Measurements from ENCODE around the gene COL4A2. TPM values are rescaled to one million over a fixed set of nuclear protein-coding genes. Genes with fewer than 3 reads are reported as not detected.

Gene COL4A2
- total RNA-seq, 1 donor from 2014 or later, result 1,736 TPM

DNA sequence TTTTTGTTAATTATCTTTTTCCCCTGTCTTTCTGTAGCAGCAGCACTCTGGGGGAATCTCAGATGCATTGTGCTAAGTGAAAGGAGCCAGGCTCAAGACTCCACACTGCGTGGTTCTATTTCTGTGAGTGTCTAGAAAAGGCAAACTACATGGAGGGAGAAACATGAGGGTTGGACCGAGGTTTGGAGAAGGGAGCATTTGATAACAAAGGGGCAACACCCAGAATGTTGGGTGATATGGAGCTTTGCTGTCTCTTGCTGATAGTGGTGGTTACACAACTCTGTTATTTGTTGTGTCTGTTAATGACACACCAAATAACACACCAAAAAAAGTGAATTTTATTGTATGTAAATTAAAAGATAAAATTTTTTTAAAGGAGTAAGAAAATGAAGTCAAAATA is 107.8 kb downstream of the COL4A2 start:
- DNase-seq (ENCODE audit: low read depth), result no peak
- Histone ChIP-seq H3K27me3 (ENCODE audit: control insufficient read depth, insufficient read depth, low read length) (no peaks in the 10 kb centered on the region), H3K4me3 (ENCODE audit: low read depth, low read length) (no peak overlapping the region), H3K36me3 (ENCODE audit: control insufficient read depth, insufficient read depth, low read length) (peaks cover 1% of the 10 kb centered on the region)
- TF ChIP-seq, protein P1, sequence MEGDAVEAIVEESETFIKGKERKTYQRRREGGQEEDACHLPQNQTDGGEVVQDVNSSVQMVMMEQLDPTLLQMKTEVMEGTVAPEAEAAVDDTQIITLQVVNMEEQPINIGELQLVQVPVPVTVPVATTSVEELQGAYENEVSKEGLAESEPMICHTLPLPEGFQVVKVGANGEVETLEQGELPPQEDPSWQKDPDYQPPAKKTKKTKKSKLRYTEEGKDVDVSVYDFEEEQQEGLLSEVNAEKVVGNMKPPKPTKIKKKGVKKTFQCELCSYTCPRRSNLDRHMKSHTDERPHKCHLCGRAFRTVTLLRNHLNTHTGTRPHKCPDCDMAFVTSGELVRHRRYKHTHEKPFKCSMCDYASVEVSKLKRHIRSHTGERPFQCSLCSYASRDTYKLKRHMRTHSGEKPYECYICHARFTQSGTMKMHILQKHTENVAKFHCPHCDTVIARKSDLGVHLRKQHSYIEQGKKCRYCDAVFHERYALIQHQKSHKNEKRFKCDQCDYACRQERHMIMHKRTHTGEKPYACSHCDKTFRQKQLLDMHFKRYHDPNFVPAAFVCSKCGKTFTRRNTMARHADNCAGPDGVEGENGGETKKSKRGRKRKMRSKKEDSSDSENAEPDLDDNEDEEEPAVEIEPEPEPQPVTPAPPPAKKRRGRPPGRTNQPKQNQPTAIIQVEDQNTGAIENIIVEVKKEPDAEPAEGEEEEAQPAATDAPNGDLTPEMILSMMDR (IDR thresholded peaks at IDR 0.05; ENCODE audit: insufficient read depth, low read length, poor library complexity, severe bottlenecking), result no peak

DNA sequence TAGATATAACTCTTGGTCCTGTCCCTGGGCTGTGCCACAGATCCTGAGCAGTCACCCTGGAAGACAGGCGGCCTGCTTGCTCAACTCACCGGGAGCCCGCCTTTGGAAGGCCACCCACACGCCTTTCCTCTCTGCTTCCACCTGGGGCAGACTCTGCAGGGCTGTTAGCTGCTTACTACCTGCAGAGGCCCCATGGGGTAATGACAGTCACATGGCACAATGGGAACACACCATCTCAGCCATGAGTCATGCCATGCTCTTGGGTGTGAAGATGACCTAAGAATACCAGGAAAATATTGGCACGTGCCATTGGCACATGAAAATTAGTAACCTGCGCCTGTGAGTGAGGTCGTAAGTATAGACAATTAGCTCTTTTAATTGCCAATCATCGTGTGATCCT is 108.6 kb downstream of the COL4A2 start:
- no peak overlapping the region for H3K4me3 ChIP-seq (ENCODE audit: low read depth, low read length)
- no peaks in the 10 kb centered on the region for H3K27me3 ChIP-seq (ENCODE audit: control insufficient read depth, insufficient read depth, low read length)
- DNase-seq (ENCODE audit: low read depth), result no peak
- TF ChIP-seq, protein P1 (IDR thresholded peaks at IDR 0.05; ENCODE audit: insufficient read depth, low read length, poor library complexity, severe bottlenecking), result peak; percentile 21
- H3K36me3 ChIP-seq (ENCODE audit: control insufficient read depth, insufficient read depth, low read length), result peaks cover 1% of the 10 kb centered on the region

DNA sequence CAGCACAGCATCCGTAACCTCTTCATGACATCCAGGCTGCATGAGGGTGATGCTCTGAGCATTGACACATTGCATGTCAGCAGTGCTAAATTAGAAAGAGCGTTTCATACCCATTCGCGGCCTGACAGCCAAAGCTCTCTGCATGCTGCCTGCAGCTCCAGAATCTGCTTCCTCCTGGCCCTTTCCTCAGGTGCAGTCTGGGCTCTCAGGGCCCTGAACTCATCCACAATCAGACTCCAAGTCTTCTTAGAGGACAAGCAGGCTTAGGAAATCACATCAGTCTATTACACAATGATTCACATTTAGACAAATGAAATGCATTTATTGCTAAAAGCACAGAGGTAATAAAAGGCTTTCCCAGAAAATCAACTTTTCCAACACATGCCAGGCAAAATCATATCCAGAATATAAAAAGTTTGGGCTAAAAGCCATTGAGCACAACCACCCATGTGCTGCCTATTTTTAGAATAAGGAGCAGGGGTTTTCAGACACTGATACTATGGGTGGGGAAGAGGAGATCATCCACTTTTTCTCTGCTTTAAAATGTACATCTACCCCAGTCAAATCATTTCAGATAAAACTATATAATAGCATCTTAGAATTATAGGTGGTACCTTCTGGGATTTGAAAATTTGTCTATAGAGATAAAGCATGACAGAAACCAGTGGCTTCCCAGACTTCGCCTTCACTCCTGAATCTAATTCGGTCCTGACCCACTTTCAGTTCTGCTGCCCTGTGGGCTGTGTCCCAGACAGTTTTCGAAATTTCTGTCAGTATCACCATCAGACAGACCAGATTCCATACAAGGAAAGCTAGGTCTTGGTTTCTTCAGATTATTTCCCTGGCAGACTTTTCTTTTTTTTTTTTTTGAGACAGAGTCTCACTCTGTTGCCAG is 109.3 kb downstream of the COL4A2 start:
- DNase-seq (ENCODE audit: low read depth), result no peak
- TF ChIP-seq, protein P1 (IDR thresholded peaks at IDR 0.05; ENCODE audit: insufficient read depth, low read length, poor library complexity, severe bottlenecking), result no peak
- no peaks in the 10 kb centered on the region for H3K27me3 ChIP-seq (ENCODE audit: control insufficient read depth, insufficient read depth, low read length)
- H3K4me3 ChIP-seq (ENCODE audit: low read depth, low read length), result no peak overlapping the region
- peaks cover 1% of the 10 kb centered on the region for H3K36me3 ChIP-seq (ENCODE audit: control insufficient read depth, insufficient read depth, low read length)

DNA sequence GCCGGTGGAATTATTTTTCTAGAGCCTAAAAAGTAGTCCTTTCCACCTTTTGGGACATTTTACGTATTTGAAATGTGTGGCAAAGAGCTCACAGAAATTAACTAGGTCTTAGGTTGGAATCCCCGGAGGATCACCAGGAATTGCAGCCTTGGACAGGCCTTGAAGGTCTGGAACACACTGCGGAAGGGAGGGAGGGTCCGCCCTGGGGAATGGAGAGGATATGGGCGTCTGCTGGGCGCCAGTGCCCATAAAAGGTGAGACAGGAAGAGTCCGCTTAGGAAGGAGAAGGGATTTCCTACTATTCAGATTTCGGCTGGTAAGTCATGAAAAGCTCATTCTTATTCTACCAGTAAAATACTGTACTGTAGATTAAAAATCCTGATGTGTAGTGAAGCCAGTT is 111.9 kb downstream of the COL4A2 start:
- TF ChIP-seq, protein P1 (IDR thresholded peaks at IDR 0.05; ENCODE audit: insufficient read depth, low read length, poor library complexity, severe bottlenecking), result no peak
- no peak for DNase-seq (ENCODE audit: low read depth)
- Histone ChIP-seq H3K27me3 (ENCODE audit: control insufficient read depth, insufficient read depth, low read length) (no peaks in the 10 kb centered on the region), H3K4me3 (ENCODE audit: low read depth, low read length) (no peak overlapping the region), H3K36me3 (ENCODE audit: control insufficient read depth, insufficient read depth, low read length) (peaks cover 1% of the 10 kb centered on the region)

DNA sequence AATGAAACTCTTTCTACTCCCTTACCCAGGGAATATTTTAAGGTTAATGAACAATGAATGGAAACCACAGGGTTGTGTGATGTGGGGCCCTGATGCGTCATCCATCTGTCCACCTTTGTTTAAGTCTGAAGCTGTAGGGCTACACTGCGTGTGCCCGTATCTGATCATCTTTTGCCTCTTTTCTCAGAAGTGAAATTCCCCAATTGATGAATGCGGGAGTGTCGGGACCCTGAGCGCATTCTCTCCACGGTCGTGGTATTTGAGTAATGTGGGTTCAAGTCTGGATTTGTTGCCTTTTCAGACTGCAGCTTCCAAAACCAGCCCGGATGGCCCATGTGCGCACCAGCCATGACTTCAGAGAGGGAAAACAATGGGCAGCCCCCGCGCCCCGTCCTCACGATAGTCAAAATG is 112.3 kb downstream of the COL4A2 start:
- Histone ChIP-seq H3K36me3 (ENCODE audit: control insufficient read depth, insufficient read depth, low read length) (peaks cover 1% of the 10 kb centered on the region), H3K4me3 (ENCODE audit: low read depth, low read length) (no peak overlapping the region), H3K27me3 (ENCODE audit: control insufficient read depth, insufficient read depth, low read length) (no peaks in the 10 kb centered on the region)
- DNase-seq (ENCODE audit: low read depth), result no peak
- TF ChIP-seq, protein P1 (IDR thresholded peaks at IDR 0.05; ENCODE audit: insufficient read depth, low read length, poor library complexity, severe bottlenecking), result no peak
